Measurements from ENCODE around the gene LBP. TPM values are rescaled to one million over a fixed set of nuclear protein-coding genes. Genes with fewer than 3 reads are reported as not detected.
"Not testable (repeated sequence)": the region's sequence is repeated elsewhere in the genome, so short reads cannot be mapped to it uniquely, and the experiment has no call there.

LBP gene
- total RNA-seq, 1 experiment from 2014 or later = 0.37 TPM

GRCh38 chr20:38395165-38395564, 48.9 kb downstream of the LBP start:
- Mint-ChIP-seq H3K27me3 (ENCODE audit: low read depth) (no peaks in the 10 kb centered on the region), H3K36me3 (no peaks in the 10 kb centered on the region), H3K4me1 (no peaks in the 10 kb centered on the region), H3K9me3 (peaks cover 7% of the 10 kb centered on the region), H3K27ac (no peak overlapping the region), H3K4me3 (no peak overlapping the region)
- ATAC-seq = no peak
- TF ChIP-seq, protein P1, sequence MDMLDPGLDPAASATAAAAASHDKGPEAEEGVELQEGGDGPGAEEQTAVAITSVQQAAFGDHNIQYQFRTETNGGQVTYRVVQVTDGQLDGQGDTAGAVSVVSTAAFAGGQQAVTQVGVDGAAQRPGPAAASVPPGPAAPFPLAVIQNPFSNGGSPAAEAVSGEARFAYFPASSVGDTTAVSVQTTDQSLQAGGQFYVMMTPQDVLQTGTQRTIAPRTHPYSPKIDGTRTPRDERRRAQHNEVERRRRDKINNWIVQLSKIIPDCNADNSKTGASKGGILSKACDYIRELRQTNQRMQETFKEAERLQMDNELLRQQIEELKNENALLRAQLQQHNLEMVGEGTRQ (CRISPR knock-in tag; IDR thresholded peaks at IDR 0.05) = no peak
- TF ChIP-seq, protein P2, sequence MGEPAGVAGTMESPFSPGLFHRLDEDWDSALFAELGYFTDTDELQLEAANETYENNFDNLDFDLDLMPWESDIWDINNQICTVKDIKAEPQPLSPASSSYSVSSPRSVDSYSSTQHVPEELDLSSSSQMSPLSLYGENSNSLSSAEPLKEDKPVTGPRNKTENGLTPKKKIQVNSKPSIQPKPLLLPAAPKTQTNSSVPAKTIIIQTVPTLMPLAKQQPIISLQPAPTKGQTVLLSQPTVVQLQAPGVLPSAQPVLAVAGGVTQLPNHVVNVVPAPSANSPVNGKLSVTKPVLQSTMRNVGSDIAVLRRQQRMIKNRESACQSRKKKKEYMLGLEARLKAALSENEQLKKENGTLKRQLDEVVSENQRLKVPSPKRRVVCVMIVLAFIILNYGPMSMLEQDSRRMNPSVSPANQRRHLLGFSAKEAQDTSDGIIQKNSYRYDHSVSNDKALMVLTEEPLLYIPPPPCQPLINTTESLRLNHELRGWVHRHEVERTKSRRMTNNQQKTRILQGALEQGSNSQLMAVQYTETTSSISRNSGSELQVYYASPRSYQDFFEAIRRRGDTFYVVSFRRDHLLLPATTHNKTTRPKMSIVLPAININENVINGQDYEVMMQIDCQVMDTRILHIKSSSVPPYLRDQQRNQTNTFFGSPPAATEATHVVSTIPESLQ (CRISPR knock-in tag; IDR thresholded peaks at IDR 0.05) = no peak
- TF ChIP-seq ZSCAN18 (CRISPR knock-in tag; IDR thresholded peaks at IDR 0.05) (no peak), ATF3 (CRISPR knock-in tag; conservative IDR thresholded peaks at IDR 0.05) (no peak), RELA (CRISPR knock-in tag; IDR thresholded peaks at IDR 0.05; ENCODE audit: borderline replicate concordance) (no peak), ZNF396 (CRISPR knock-in tag; IDR thresholded peaks at IDR 0.05; ENCODE audit: borderline replicate concordance) (no peak), CREM (CRISPR knock-in tag; IDR thresholded peaks at IDR 0.05) (no peak), ARID4B (CRISPR knock-in tag; IDR thresholded peaks at IDR 0.05; ENCODE audit: borderline replicate concordance) (no peak), SP1 (CRISPR knock-in tag; conservative IDR thresholded peaks at IDR 0.05) (no peak), MXD4 (CRISPR knock-in tag; IDR thresholded peaks at IDR 0.05; ENCODE audit: borderline replicate concordance) (no peak)
- POLR2A ChIA-PET = no interaction called here
- CTCF ChIA-PET = interaction anchor here (1.1 to 1.5 kb wide), 3 partner anchors 13 to 57 kb away, joined by 3 to 5 read pairs (median 5); no protein-coding TSS in a partner anchor
- DNase-seq (ENCODE audit: low spot score) = no peak

GRCh38 chr20:38395751-38396395, 49.6 kb downstream of the LBP start:
- H3K27me3 Mint-ChIP-seq (ENCODE audit: low read depth); ATAC-seq; DNase-seq (ENCODE audit: low spot score); H3K4me1 Mint-ChIP-seq; POLR2A ChIA-PET; H3K4me3 Mint-ChIP-seq; H3K27ac Mint-ChIP-seq; H3K9me3 Mint-ChIP-seq; H3K36me3 Mint-ChIP-seq: not testable (repeated sequence)
- CTCF ChIA-PET = interaction anchor here (1.1 to 1.5 kb wide), 2 partner anchors 12 to 58 kb away, joined by 5 read pairs; no protein-coding TSS in a partner anchor

- ChIA-PET CTCF (interaction anchor here (1.3 kb wide), 1 partner anchor 64 kb away, joined by 3 read pairs; no protein-coding TSS in a partner anchor), POLR2A (no interaction called here)
- Mint-ChIP-seq H3K36me3 (peaks cover 14% of the 10 kb centered on the region), H3K4me3 (no peak overlapping the region), H3K27me3 (ENCODE audit: low read depth) (no peaks in the 10 kb centered on the region; the same call in 1 of the 2 replicates), H3K9me3 (peaks cover 26% of the 10 kb centered on the region), H3K4me1 (no peaks in the 10 kb centered on the region), H3K27ac (no peak overlapping the region)
- DNase-seq (ENCODE audit: low spot score) (no peak), ATAC-seq (no peak)
- TF ChIP-seq NR1H2 (CRISPR knock-in tag; IDR thresholded peaks at IDR 0.05) (no peak), ZNF423 (CRISPR knock-in tag; IDR thresholded peaks at IDR 0.05) (no peak), ZBTB21 (CRISPR knock-in tag; IDR thresholded peaks at IDR 0.05; ENCODE audit: borderline replicate concordance) (no peak), TP53 (CRISPR knock-in tag; IDR thresholded peaks at IDR 0.05) (no peak), ZNF425 (CRISPR knock-in tag; conservative IDR thresholded peaks at IDR 0.05) (no peak), ERG (CRISPR knock-in tag; IDR thresholded peaks at IDR 0.05) (no peak)
- TF ChIP-seq, protein P3, sequence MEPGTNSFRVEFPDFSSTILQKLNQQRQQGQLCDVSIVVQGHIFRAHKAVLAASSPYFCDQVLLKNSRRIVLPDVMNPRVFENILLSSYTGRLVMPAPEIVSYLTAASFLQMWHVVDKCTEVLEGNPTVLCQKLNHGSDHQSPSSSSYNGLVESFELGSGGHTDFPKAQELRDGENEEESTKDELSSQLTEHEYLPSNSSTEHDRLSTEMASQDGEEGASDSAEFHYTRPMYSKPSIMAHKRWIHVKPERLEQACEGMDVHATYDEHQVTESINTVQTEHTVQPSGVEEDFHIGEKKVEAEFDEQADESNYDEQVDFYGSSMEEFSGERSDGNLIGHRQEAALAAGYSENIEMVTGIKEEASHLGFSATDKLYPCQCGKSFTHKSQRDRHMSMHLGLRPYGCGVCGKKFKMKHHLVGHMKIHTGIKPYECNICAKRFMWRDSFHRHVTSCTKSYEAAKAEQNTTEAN (CRISPR knock-in tag; IDR thresholded peaks at IDR 0.05) = no peak
These were observed 55.8 kb downstream of the LBP start for GRCh38 chr20:38402089-38402488.

All from WTC11 (cell line).